ENCODE results near the gene TKFC. TPM values are rescaled to one million over a fixed set of nuclear protein-coding genes. Genes with fewer than 3 reads are reported as not detected.

The TKFC gene
- total and polyA plus RNA-seq, 9 of the 15 experiments (the other 6 are each of a cell fraction or from before 2014, with no cell fraction given): 2.0 to 61.7 (median 28.5) TPM

GRCh38 chr11:61349916-61350315 is 16.9 kb downstream of the TKFC start:
- Histone ChIP-seq H3K4me3 (no peak overlapping the region), H3K9ac (ENCODE audit: insufficient read depth in 1 of 2, low read depth in 2 of 2, low read length in 2 of 2) (peak overlapping the region in 1 of 2 experiments; percentile 2; a peak in 2 of 4 replicates), H4K20me1 (replicated peaks; ENCODE audit: control insufficient read depth, insufficient read depth, low read length) (no peaks in the 10 kb centered on the region), H3K9me1 (ENCODE audit: control insufficient read depth, insufficient read depth, low read length) (peaks cover 3% of the 10 kb centered on the region), H3K4me1 (replicated peaks in 1 of 2; ENCODE audit: control insufficient read depth in 2 of 2, insufficient read depth in 2 of 2, low read length in 2 of 2) (peaks cover 27 to 42% of the 10 kb centered on the region in 2 experiments), H3K27ac (ENCODE audit: extremely low read depth, low read depth, low read length) (no peak overlapping the region), H3K79me2 (ENCODE audit: control insufficient read depth, insufficient read depth, low read length) (no peaks in the 10 kb centered on the region; the same call in 2 of the 3 replicates), H2AFZ (ENCODE audit: low read depth, low read length) (no peak overlapping the region), H3K9me3 (replicated peaks; ENCODE audit: control insufficient read depth, insufficient read depth, low read depth, low read length) (no peaks in the 10 kb centered on the region), H3K36me3 (ENCODE audit: control insufficient read depth, insufficient read depth, low read length) (peaks cover 86% of the 10 kb centered on the region; the same call in 2 of the 3 replicates), H3K4me2 (ENCODE audit: insufficient read depth, low read length) (no peak overlapping the region), H3K27me3 (ENCODE audit: control insufficient read depth in 2 of 2, insufficient read depth in 2 of 2, low read length in 2 of 2) (no peaks in the 10 kb centered on the region)
- no peak for FAIRE-seq
- peak; percentile 40; the same call in 1 of the 2 replicates for TF ChIP-seq POLR2G (IDR thresholded peaks at IDR 0.05; ENCODE audit: low read depth, low read length)
- TF ChIP-seq ZC3H8 (IDR thresholded peaks at IDR 0.05): no peak
- TF ChIP-seq ETV1 (tag; conservative IDR thresholded peaks at IDR 0.05; ENCODE audit: low read depth): no peak
- intact Hi-C loops (cut with micrococcal nuclease) (no loop called here), in situ Hi-C loops (cut with MboI) (no loop called here)
- ChIA-PET POLR2A (interaction anchor here (0.6 to 3.9 kb wide), 2 partner anchors 11 to 1193 kb away, joined by 3 to 36 read pairs; partner anchors contain the start of genes CYB561A3 and TMEM138), CTCF (ENCODE audit: low intra/inter-chr PET ratio) (interaction anchor here (0.6 kb wide), 1 partner anchor 113 kb away, joined by 5 read pairs; no protein-coding TSS in a partner anchor)
- WGBS (ENCODE audit: insufficient coverage, low coverage, missing lambda C conversion rate): 81% methylated on average over 7 of the region's 10 CpGs
- DNase-seq (ENCODE audit: extremely low read depth in 1 of 4, low spot score in 3 of 4): no peak
- no peak for ATAC-seq
- BruUV-seq (replicated peaks): no TSS peak

- Histone ChIP-seq H2AFZ (ENCODE audit: low read depth, low read length) (no peak overlapping the region), H3K9me1 (ENCODE audit: control insufficient read depth, insufficient read depth, low read length) (peaks cover 3% of the 10 kb centered on the region), H3K4me3 (no peak overlapping the region), H3K9ac (ENCODE audit: insufficient read depth in 1 of 2, low read depth in 2 of 2, low read length in 2 of 2) (no peak overlapping the region), H4K20me1 (replicated peaks; ENCODE audit: control insufficient read depth, insufficient read depth, low read length) (no peaks in the 10 kb centered on the region), H3K27ac (ENCODE audit: extremely low read depth, low read depth, low read length) (no peak overlapping the region), H3K36me3 (ENCODE audit: control insufficient read depth, insufficient read depth, low read length) (peaks cover 84% of the 10 kb centered on the region; the same call in 2 of the 3 replicates), H3K27me3 (ENCODE audit: control insufficient read depth in 2 of 2, insufficient read depth in 2 of 2, low read length in 2 of 2) (no peaks in the 10 kb centered on the region), H3K4me1 (replicated peaks in 1 of 2; ENCODE audit: control insufficient read depth in 2 of 2, insufficient read depth in 2 of 2, low read length in 2 of 2) (peaks cover 27 to 38% of the 10 kb centered on the region in 2 experiments), H3K79me2 (ENCODE audit: control insufficient read depth, insufficient read depth, low read length) (no peaks in the 10 kb centered on the region; the same call in 2 of the 3 replicates), H3K4me2 (ENCODE audit: insufficient read depth, low read length) (no peak overlapping the region), H3K9me3 (replicated peaks; ENCODE audit: control insufficient read depth, insufficient read depth, low read depth, low read length) (no peaks in the 10 kb centered on the region)
- no TSS peak for BruUV-seq (replicated peaks)
- intact Hi-C loops (cut with micrococcal nuclease): no loop called here
- WGBS (ENCODE audit: insufficient coverage, low coverage, missing lambda C conversion rate): 82% methylated on average over 1 of the region's 1 CpG
- DNase-seq (ENCODE audit: extremely low read depth in 1 of 4, low spot score in 3 of 4): no peak
- in situ Hi-C loops (cut with MboI): no loop called here
- ChIA-PET CTCF (ENCODE audit: low intra/inter-chr PET ratio) (no interaction called here), POLR2A (interaction anchor here (0.6 to 3.9 kb wide), 2 partner anchors 11 to 1193 kb away, joined by 3 to 36 read pairs; partner anchors contain the start of genes CYB561A3 and TMEM138)
- no peak for ATAC-seq
- FAIRE-seq: no peak
- TF ChIP-seq ZFP36 (IDR thresholded peaks at IDR 0.05; ENCODE audit: low read depth, low read length, partially characterized antibody) (no peak), NCOA1 (IDR thresholded peaks at IDR 0.05; ENCODE audit: low read depth) (no peak), RCOR1 (IDR thresholded peaks at IDR 0.05; ENCODE audit: borderline replicate concordance in 1 of 2, low read depth in 2 of 2, low read length in 2 of 2) (no peak), USF2 (CRISPR knock-in tag; IDR thresholded peaks at IDR 0.05) (no peak), HLTF (IDR thresholded peaks at IDR 0.05) (no peak), AFF4 (CRISPR knock-in tag; IDR thresholded peaks at IDR 0.05) (no peak), ELK1 (CRISPR knock-in tag; IDR thresholded peaks at IDR 0.05) (no peak)
Observed at GRCh38 chr11:61350336-61350735, 17.3 kb downstream of the TKFC start.

All from K562 (cell line).